Right lobe of liver (tissue), 4 donors: ENCODE results near the gene BTBD8.

ENCODE experiments used
- POLR2A ChIP-seq: fragments of 450-650 bp; IDR thresholded peaks from one replicate; pipeline ENCODE4 v1.6.1; 2017; ENCODE audit warnings: antibody characterized with exemption, mild to moderate bottlenecking
- TF ChIP-seq, protein P1 (sequence below), 4 donors: fragments of 200-600 bp in 3 of 4; fragments of 450-650 bp in 1 of 4; IDR thresholded peaks; one replicate each; pipeline versions ENCODE4 v1.5.1 to v1.8.0; 2016 to 2022; ENCODE audit warnings: antibody characterized with exemption in 4 of 4, mild to moderate bottlenecking in 2 of 4
- donor health status: DM: no; HTN: no; CAD: no.
- donor health status: DM: no; HTN: no; CAD: no.
- donor health status: DM: no; HTN: yes; CAD: no.

DNA sequence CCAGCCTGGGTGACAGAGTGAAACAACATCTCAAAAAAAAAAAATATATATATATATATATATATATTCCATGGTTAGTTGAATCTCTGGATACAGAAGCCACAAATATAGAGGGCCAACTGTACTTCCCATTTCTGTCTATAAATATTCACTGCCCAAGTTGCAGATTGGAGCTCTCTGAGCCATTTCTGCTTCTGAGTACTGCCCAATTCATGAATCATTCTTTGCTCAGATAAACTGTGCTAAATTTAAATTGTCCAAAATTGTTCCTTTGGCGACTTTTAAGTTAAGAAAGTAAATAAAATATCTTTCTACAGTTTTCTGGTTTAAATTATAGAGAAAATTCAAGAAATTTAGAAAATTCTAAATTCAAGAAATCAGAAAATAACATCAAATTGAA is 114.4 kb downstream of the BTBD8 start:
- TF ChIP-seq POLR2A = no peak
- TF ChIP-seq, protein P1, sequence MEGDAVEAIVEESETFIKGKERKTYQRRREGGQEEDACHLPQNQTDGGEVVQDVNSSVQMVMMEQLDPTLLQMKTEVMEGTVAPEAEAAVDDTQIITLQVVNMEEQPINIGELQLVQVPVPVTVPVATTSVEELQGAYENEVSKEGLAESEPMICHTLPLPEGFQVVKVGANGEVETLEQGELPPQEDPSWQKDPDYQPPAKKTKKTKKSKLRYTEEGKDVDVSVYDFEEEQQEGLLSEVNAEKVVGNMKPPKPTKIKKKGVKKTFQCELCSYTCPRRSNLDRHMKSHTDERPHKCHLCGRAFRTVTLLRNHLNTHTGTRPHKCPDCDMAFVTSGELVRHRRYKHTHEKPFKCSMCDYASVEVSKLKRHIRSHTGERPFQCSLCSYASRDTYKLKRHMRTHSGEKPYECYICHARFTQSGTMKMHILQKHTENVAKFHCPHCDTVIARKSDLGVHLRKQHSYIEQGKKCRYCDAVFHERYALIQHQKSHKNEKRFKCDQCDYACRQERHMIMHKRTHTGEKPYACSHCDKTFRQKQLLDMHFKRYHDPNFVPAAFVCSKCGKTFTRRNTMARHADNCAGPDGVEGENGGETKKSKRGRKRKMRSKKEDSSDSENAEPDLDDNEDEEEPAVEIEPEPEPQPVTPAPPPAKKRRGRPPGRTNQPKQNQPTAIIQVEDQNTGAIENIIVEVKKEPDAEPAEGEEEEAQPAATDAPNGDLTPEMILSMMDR (IDR thresholded peaks at IDR 0.05) = no peak
